Pulmonary artery endothelial cell (primary cell): ENCODE data around the gene CRISP3. TPM values are rescaled to one million over a fixed set of nuclear protein-coding genes. Genes with fewer than 3 reads are reported as not detected.
"Not testable (repeated sequence)": the region's sequence is repeated elsewhere in the genome, so short reads cannot be mapped to it uniquely, and the experiment has no call there.

Source experiments
- DNase-seq: peaks from one replicate; pipeline ENCODE4 v3.0.0-alpha.2; 2011; ENCODE audit warnings: low read depth, low spot score
- total RNA-seq: library from RNA; depleted of rRNA; stranded (reverse); fragments of >200 nt; gene quantifications from 2 replicates; pipeline ENCODE4 v1.2.3, GENCODE V29; 2014

The CRISP3 gene, protein sequence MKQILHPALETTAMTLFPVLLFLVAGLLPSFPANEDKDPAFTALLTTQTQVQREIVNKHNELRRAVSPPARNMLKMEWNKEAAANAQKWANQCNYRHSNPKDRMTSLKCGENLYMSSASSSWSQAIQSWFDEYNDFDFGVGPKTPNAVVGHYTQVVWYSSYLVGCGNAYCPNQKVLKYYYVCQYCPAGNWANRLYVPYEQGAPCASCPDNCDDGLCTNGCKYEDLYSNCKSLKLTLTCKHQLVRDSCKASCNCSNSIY
- total RNA-seq, result not detected in 2 replicates

- DNase-seq, result no peak
These were observed at the start of gene CRISP3 for GRCh38 chr6:49744259-49744658. TSS of gene CRISP3 (minus strand) at chr6:49744388. CDS start at chr6:49744367, 21 bp downstream.

GRCh38 chr6:49790341-49790740 is 46.2 kb upstream of the CRISP3 start:
- no peak for DNase-seq

DNA sequence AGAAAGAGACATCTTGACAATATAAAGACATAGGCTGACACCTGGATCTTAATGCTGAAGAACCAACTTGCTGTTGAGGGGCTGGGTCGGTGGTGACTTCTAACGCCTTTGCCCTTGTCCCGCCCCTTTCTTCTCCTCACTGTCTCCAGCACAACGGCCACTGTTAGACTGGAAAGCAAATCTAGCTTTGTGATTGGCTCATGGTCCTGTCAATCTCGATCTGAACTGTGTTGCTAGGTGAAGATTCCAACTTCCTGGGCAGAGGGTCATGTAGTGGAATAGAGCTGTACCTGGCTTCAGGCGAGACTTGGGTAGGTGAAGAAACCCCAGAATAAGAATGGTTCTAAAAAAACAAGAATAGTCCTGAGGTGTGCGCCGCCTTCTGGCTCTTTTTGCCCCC is 43.0 kb upstream of the CRISP3 start, which contains the start of gene PGK2:
TSS of gene PGK2 (minus strand) at position 110 of the 400 bp plus-strand sequence. CDS start at position 12, 98 bp downstream.
- no peak for DNase-seq

GRCh38 chr6:49784272-49784671 is 40.1 kb upstream of the CRISP3 start:
- DNase-seq, result no peak

GRCh38 chr6:49782725-49783124 is 38.5 kb upstream of the CRISP3 start:
- no peak for DNase-seq

- no peak for DNase-seq
These were observed 38.1 kb upstream of the CRISP3 start for GRCh38 chr6:49782293-49782692.

GRCh38 chr6:49776444-49776843 is 32.3 kb upstream of the CRISP3 start:
- no peak for DNase-seq

- DNase-seq, result no peak
These were observed 30.9 kb upstream of the CRISP3 start for GRCh38 chr6:49775043-49775442.

- DNase-seq, result no peak
These were observed 28.1 kb upstream of the CRISP3 start for GRCh38 chr6:49772285-49772684.

DNA sequence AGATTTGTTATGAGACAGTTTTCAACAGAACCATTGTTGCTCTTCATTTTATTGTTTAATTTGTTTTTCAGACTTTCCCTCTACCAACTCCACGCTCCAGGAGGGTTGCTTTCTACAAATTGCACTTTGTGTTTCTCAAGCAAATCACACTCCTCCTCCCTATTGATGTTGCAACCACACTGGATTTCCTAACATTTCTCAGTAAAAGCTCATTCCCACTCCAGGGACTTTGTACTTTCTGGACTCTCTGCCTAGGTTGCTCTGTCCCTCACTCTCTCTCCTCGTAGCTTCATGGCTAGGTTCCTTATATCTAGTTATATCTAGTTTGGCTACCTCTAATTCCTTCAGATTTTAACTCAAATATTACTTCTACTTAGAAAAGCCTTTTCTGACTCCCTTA is 22.6 kb upstream of the CRISP3 start:
- no peak for DNase-seq

- no peak for DNase-seq
These were observed 20.5 kb upstream of the CRISP3 start for GRCh38 chr6:49764571-49765236.

DNA sequence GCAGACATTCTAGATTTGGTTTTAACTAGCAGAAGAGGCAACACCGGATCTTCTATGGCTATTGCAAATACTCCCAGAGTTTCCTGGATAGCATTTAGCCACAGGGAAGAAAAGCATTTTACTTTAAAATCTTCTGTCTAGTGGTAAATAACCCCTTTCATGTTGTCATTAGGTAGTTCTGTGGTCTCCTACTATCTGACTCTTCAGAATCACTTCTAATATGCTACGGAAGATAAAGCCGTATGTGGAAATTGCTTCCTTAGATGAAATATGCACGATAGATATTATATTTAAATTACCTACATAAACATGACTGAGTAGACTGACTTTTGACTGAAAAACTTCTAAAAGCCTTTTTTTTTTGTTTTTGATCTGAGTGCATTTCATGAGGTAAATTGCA is 759 bp downstream of the CRISP3 start:
- no peak for DNase-seq

DNA sequence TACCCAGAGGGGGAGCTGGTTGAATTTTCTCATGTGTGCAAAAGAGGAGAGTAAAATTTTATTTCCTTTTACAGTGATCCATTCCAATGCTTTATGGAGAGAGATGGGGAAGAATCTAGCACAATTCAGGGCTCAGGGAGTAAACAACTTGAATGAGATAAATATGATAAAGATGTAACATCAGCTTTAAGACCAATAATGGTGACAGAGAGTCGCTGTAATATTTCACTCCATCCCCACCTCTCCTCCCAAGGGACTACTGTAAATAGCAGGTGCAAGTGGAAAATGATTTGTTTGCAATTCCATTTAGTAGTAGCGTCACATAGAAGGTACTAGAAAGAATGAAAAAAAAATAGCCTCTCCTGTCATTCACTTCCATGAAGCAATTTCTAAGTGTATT is 4.8 kb downstream of the CRISP3 start:
- no peak for DNase-seq

DNA sequence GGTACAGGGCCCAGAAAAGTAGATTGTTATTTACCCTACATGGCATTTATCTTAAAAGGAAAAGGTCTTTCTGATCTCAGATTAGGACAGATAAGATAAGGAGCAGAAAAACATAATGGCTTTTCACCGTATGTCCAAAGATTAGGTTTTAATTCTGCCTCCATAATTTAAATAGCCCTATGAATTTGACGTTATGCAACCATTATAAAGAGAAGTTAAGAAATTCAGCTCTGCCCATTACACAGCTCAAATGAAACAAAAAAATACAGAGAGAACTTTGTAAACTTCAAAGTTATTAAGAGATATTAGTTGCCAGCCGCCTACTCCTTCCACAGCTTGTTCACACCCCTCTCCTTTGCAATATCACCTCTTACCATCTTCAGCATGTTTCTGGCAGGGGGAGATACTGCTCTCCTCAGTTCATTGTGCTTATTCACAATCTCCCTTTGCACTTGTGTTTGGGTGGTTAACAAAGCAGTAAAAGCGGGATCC is 8.1 kb downstream of the CRISP3 start:
- DNase-seq, result no peak

- no peak for DNase-seq
These were observed 10.5 kb downstream of the CRISP3 start for GRCh38 chr6:49733680-49734079.

DNA sequence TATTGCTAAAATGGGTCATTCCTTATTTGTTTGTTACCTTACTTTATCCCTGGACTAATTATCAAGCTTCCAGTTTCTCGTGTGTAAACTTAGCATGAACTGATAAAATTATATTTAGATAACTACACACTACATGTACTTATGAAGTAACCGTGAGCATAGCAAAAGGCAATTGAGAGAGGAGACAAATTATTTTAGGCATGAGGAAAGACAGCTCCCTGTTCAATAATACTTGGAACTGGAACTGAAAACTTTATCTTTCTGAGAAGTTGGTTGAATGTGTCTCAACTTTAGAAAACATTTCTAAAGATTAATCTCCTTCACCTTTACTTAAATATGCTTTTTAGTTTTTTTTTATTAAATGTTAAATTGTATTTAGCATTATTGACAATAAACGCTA is 11.4 kb downstream of the CRISP3 start:
- no peak for DNase-seq

DNA sequence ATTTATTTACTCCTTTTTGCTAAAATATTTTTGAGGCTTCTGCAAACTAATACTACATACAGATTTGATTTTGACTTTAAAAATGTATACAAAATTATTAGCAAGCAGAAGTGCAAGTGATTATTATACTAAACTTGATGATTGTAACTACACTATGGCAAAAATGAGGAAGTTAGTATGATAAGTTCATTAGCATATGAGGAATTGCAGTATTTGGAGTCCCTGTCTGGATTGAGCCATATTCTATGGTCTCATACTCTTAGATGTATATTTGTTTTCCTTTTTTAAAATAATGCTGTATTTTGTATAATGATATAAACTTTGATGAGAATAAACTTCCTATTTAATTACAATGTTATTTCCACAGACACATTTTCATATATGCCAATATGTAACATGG is 13.9 kb downstream of the CRISP3 start:
- DNase-seq, result no peak

DNA sequence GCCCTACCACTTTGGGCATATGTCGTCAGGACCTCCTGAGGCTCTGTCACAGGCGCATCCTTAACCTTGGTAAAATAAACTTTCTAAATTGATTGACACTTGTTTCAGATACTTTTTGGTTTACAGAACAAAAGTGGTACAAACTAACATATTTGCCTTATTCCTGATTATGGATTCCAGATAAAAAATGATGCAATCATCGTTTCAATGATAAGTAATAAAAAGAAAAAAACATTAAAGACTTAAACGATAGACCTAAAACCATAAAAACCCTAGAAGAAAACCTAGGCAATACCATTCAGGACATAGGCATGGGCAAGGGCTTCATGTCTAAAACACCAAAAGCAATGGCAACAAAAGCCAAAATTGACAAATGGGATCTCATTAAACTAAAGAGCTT is 20.3 kb downstream of the CRISP3 start:
- not testable (repeated sequence) for DNase-seq

GRCh38 chr6:49721297-49721696 is 22.9 kb downstream of the CRISP3 start:
- no peak for DNase-seq

DNA sequence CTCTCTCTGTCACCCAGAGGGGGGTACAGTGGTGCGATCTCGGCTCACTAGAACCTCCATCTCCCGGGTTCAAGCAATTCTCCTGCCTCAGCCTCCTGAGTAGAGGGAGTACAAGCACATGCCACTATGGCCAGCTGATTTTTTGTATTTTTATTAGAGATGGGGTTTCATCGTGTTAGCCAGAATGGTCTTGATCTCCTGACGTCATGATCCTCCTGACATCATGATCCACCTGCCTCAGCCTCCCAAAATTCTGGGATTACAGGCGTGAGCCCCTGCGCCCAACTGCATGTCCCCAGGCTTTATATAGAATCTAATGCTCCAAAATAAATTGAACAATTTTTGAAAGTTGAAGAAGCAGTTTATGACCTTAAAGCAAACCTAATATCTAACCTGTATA is 23.8 kb downstream of the CRISP3 start:
- no peak for DNase-seq

- no peak for DNase-seq
These were observed 30.8 kb downstream of the CRISP3 start, which contains the start of gene CRISP2 for GRCh38 chr6:49713346-49713745. TSS of gene CRISP2 (minus strand) at chr6:49713543. CDS start at chr6:49709196, 4,347 bp downstream.

DNA sequence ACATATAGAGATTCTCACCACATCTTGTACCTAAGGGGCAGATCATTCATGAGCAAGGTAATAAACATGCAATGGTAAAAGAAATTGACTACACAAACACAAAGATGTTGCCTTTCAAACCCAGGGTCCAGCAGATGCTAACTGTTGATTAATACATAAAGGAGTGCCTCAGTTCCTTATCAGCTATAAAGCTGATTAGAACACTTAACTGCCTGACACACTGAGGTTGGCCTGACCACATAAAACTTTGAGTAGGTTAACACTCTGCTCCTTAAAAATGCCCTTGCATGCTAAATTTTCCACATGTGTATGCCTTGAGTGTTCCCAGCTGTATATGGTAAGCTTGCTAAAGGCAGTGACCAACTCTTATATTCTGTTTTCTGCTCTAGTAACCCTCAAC is 45.7 kb downstream of the CRISP3 start:
- DNase-seq, result no peak

DNA sequence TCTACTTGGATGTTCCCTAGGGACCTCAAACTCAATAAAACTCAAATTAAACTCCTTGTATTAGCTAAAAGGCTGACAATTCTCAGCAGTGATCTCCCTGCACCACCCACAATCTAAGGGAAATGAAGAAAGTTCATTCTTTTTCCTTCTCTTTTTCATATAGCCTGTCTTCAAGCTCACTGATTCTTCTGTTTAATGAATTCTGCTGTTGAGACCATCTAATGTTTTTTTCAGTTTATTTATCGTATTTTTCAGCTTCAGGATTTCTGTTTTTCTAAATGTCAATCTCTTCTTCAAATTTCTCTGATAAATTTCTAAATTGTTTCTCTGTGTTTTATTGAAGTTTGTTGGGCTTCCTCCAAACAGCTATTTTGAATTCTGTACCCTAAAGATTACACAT is 50.7 kb downstream of the CRISP3 start:
- DNase-seq, result no peak
